Measurements from ENCODE around the gene GALR1. TPM values are rescaled to one million over a fixed set of nuclear protein-coding genes. Genes with fewer than 3 reads are reported as not detected.

GALR1 gene
- total and polyA plus RNA-seq, 10 donors: not detected

- no peak for TF ChIP-seq CTCF (IDR thresholded peaks at IDR 0.05 in 8 of 11, conservative IDR thresholded peaks at IDR 0.05 in 3 of 11)
- TF ChIP-seq POLR2A (IDR thresholded peaks at IDR 0.05): no peak
- TF ChIP-seq POLR2AphosphoS5 (IDR thresholded peaks at IDR 0.05): no peak
- intact Hi-C loops (cut with DNase I; ENCODE audit: low total_unique reads): no loop called here
- DNase-seq: no peak
- peaks cover 7 to 81% (median 50%) of the 10 kb centered on the region in 7 donors for H3K27me3 ChIP-seq (replicated peaks in 1 of 7)
- H3K9me3 ChIP-seq: peaks cover 0 to 16% (median 8%) of the 10 kb centered on the region in 8 donors
- peak overlapping the region in 5 of 8 donors; percentile 23 to 54 (median 38) for H3K4me3 ChIP-seq
- H3K4me1 ChIP-seq: peaks cover 5 to 31% (median 26%) of the 10 kb centered on the region in 6 donors
- WGBS, 5 donors: 4 to 12% (median 6%) methylated on average over 17 to 40 of the region's 40 CpGs
- no peak overlapping the region for H3K27ac ChIP-seq
- H3K36me3 ChIP-seq: no peaks in the 10 kb centered on the region
These were observed 865 bp downstream of the GALR1 start for GRCh38 chr18:77250501-77250925.

GRCh38 chr18:77250926-77251729 lies 1.5 kb downstream of the GALR1 start:
- DNase-seq: no peak
- no peak overlapping the region for H3K27ac ChIP-seq

GRCh38 chr18:77251730-77252050 lies 2.0 kb downstream of the GALR1 start:
- WGBS, 5 donors: 10 to 17% (median 14%) methylated on average over 17 to 20 of the region's 20 CpGs

More at GRCh38 chr18:77250926-77251729, 1.5 kb downstream of the GALR1 start:
- Histone ChIP-seq H3K4me1 (peaks cover 5 to 31% (median 26%) of the 10 kb centered on the region in 6 donors), H3K9me3 (peaks cover 0 to 16% (median 8%) of the 10 kb centered on the region in 8 donors), H3K27me3 (replicated peaks in 1 of 7) (peaks cover 7 to 81% (median 50%) of the 10 kb centered on the region in 7 donors), H3K36me3 (no peaks in the 10 kb centered on the region), H3K4me3 (peak overlapping the region in 2 of 8 donors; percentile 40 to 54)
- TF ChIP-seq CTCF (IDR thresholded peaks at IDR 0.05 in 8 of 11, conservative IDR thresholded peaks at IDR 0.05 in 3 of 11) (no peak), POLR2A (IDR thresholded peaks at IDR 0.05) (no peak), POLR2AphosphoS5 (IDR thresholded peaks at IDR 0.05) (no peak)
- intact Hi-C loops (cut with DNase I; ENCODE audit: low total_unique reads): no loop called here
- 7 to 16% (median 9%) methylated on average over 27 to 67 of the region's 67 CpGs for WGBS, 5 donors

More at GRCh38 chr18:77251730-77252050, 2.0 kb downstream of the GALR1 start:
- H3K36me3 ChIP-seq: no peaks in the 10 kb centered on the region
- no peak for TF ChIP-seq CTCF (IDR thresholded peaks at IDR 0.05 in 8 of 11, conservative IDR thresholded peaks at IDR 0.05 in 3 of 11)
- no peak for TF ChIP-seq POLR2AphosphoS5 (IDR thresholded peaks at IDR 0.05)
- TF ChIP-seq POLR2A (IDR thresholded peaks at IDR 0.05): no peak
- H3K4me3 ChIP-seq: no peak overlapping the region
- intact Hi-C loops (cut with DNase I; ENCODE audit: low total_unique reads): no loop called here
- no peak for DNase-seq
- H3K27ac ChIP-seq: no peak overlapping the region
- peaks cover 7 to 81% (median 50%) of the 10 kb centered on the region in 7 donors for H3K27me3 ChIP-seq (replicated peaks in 1 of 7)
- H3K9me3 ChIP-seq: peaks cover 0 to 16% (median 8%) of the 10 kb centered on the region in 8 donors
- peaks cover 5 to 31% (median 26%) of the 10 kb centered on the region in 6 donors for H3K4me1 ChIP-seq

Measured in spleen (tissue), 11 donors.